GM23338 (cell line): ENCODE results near the gene SERPINB8. TPM values are rescaled to one million over a fixed set of nuclear protein-coding genes. Genes with fewer than 3 reads are reported as not detected.

Source experiments
- ATAC-seq: fragments of 200-7000 bp; cut with Tn5 transposase; 3 replicates; pipeline ENCODE4 v1.9.1; 2020
- DNase-seq: peaks from one replicate; pipeline ENCODE4 v3.0.0-alpha.2; 2015; ENCODE audit warnings: low spot score
- H2AFZ ChIP-seq: fragments of 200-600 bp; sonication (generic); 2 replicates; pipeline ENCODE4 v1.8.0; 2016; ENCODE audit warnings: antibody characterized with exemption, mild to moderate bottlenecking, moderate library complexity
- H3F3A ChIP-seq: fragments of 200-600 bp; sonication (generic); replicated peaks from 2 replicates; pipeline ENCODE4 v1.8.0; 2017; ENCODE audit warnings: antibody characterized with exemption, mixed run types, low read depth
- H3K27ac ChIP-seq: fragments of 200-600 bp; sonication (generic); 2 replicates; pipeline ENCODE4 v1.6.1; 2016; ENCODE audit warnings: low read depth
- H3K27me3 ChIP-seq: fragments of 200-600 bp; sonication (generic); 2 replicates; pipeline ENCODE4 v1.8.0; 2016; ENCODE audit warnings: mild to moderate bottlenecking, mixed run types, moderate library complexity; ENCODE audit not compliant: insufficient read depth
- H3K36me3 ChIP-seq: fragments of 200-600 bp; sonication (generic); 2 replicates; pipeline ENCODE4 v1.8.0; 2016; ENCODE audit warnings: mild to moderate bottlenecking; ENCODE audit not compliant: insufficient read depth
- H3K4me1 ChIP-seq: fragments of 200-600 bp; sonication (generic); 2 replicates; pipeline ENCODE4 v1.8.0; 2016; ENCODE audit warnings: mild to moderate bottlenecking, moderate library complexity; ENCODE audit not compliant: insufficient read depth
- H3K4me2 ChIP-seq: fragments of 200-600 bp; sonication (generic); 2 replicates; pipeline ENCODE4 v1.7.1; 2017; ENCODE audit warnings: mixed run types
- H3K4me3 ChIP-seq: fragments of 200-600 bp; sonication (generic); 2 replicates; pipeline ENCODE4 v1.6.1; 2016; ENCODE audit warnings: mixed run types
- H3K79me2 ChIP-seq: fragments of 200-600 bp; sonication (generic); replicated peaks from 2 replicates; pipeline ENCODE4 v1.8.0; 2017; ENCODE audit warnings: mild to moderate bottlenecking; ENCODE audit not compliant: insufficient read depth
- H3K9me2 ChIP-seq: fragments of 200-600 bp; sonication (generic); 2 replicates; pipeline ENCODE4 v1.8.0; 2017; ENCODE audit not compliant: insufficient read depth
- H4K20me1 ChIP-seq: fragments of 200-600 bp; sonication (generic); replicated peaks from 2 replicates; pipeline ENCODE4 v1.8.0; 2017; ENCODE audit warnings: mild to moderate bottlenecking; ENCODE audit not compliant: insufficient read depth
- H3K27ac Mint-ChIP-seq: 2 replicates; pipeline ENCODE4 v1.8.0; 2020; ENCODE audit warnings: inconsistent platforms, mild to moderate bottlenecking, moderate library complexity, mixed read lengths
- H3K27me3 Mint-ChIP-seq: 3 replicates; pipeline ENCODE4 v1.8.0; 2022; ENCODE audit warnings: low read depth, mild to moderate bottlenecking, moderate library complexity, mixed read lengths, inconsistent platforms; ENCODE audit not compliant: insufficient read depth, poor library complexity
- H3K36me3 Mint-ChIP-seq: 3 replicates; pipeline ENCODE4 v1.8.0; 2021; ENCODE audit warnings: low read depth, mild to moderate bottlenecking, inconsistent platforms, moderate library complexity, mixed read lengths
- H3K4me1 Mint-ChIP-seq: 3 replicates; pipeline ENCODE4 v1.8.0; 2020; ENCODE audit warnings: mild to moderate bottlenecking, inconsistent platforms, mixed read lengths
- H3K4me3 Mint-ChIP-seq: 3 replicates; pipeline ENCODE4 v1.8.0; 2021; ENCODE audit warnings: moderate library complexity, mild to moderate bottlenecking, inconsistent platforms, mixed read lengths
- H3K9me3 Mint-ChIP-seq: 3 replicates; pipeline ENCODE4 v1.8.0; 2020; ENCODE audit warnings: moderate library complexity, mild to moderate bottlenecking, inconsistent platforms, mixed read lengths
- CREB1 ChIP-seq: fragments of 250-450 bp; sonication (Bioruptor Pico); IDR thresholded peaks from 2 replicates; pipeline ENCODE4 v1.5.0; 2020; ENCODE audit warnings: low read depth, mild to moderate bottlenecking, moderate library complexity
- EZH2 ChIP-seq: fragments of 200-600 bp; sonication (generic); IDR thresholded peaks from one replicate; pipeline ENCODE4 v1.8.0; 2017; ENCODE audit warnings: antibody characterized with exemption, mild to moderate bottlenecking, low read depth; ENCODE audit not compliant: unreplicated experiment
- EZH2phosphoT487 ChIP-seq: fragments of 200-600 bp; sonication (generic); IDR thresholded peaks from one replicate; pipeline ENCODE4 v1.8.1; 2018; ENCODE audit warnings: antibody characterized with exemption; ENCODE audit not compliant: unreplicated experiment
- JUNB ChIP-seq: IDR thresholded peaks from one replicate; pipeline ENCODE4 v1.6.1; 2016; ENCODE audit warnings: antibody characterized with exemption; ENCODE audit not compliant: unreplicated experiment
- NANOG ChIP-seq: IDR thresholded peaks from 2 replicates; pipeline ENCODE4 v1.6.1; 2016; ENCODE audit warnings: antibody characterized with exemption, borderline replicate concordance
- POLR2AphosphoS5 ChIP-seq: IDR thresholded peaks from 2 replicates; pipeline ENCODE4 v1.6.1; 2016; ENCODE audit warnings: antibody characterized with exemption, low read depth
- STAT1 ChIP-seq: IDR thresholded peaks from one replicate; pipeline ENCODE4 v1.6.1; 2016; ENCODE audit warnings: antibody characterized with exemption; ENCODE audit not compliant: unreplicated experiment
- ZNF114 ChIP-seq: fragments of 250-450 bp; sonication (Bioruptor Pico); IDR thresholded peaks from 2 replicates; pipeline ENCODE4 v1.5.0; 2020; ENCODE audit warnings: mild to moderate bottlenecking, moderate library complexity
- ZNF331 ChIP-seq: fragments of 250-450 bp; sonication (Bioruptor Pico); IDR thresholded peaks from 2 replicates; pipeline ENCODE4 v1.5.0; 2020; ENCODE audit warnings: low read depth, mild to moderate bottlenecking, moderate library complexity
- polyA plus RNA-seq: library from polyadenylated mRNA; unstranded; fragments of >200 nt; fragmentation: Nextera tagmentation; extraction: Ambion mirVana; gene quantifications from 2 replicates; pipeline ENCODE4 v1.2.1, GENCODE V29; 2016
- total RNA-seq: library from RNA; depleted of rRNA; stranded (reverse); fragments of >200 nt; shearing (Covaris generic); gene quantifications from 2 replicates; pipeline ENCODE4 v1.2.3, GENCODE V29; 2014
- TF ChIP-seq, protein P1 (sequence below): IDR thresholded peaks from 2 replicates; pipeline ENCODE4 v1.6.1; 2016; ENCODE audit warnings: antibody characterized with exemption
- TF ChIP-seq, protein P2 (sequence below): fragments of 250-450 bp; sonication (Bioruptor Pico); IDR thresholded peaks from 2 replicates; pipeline ENCODE4 v1.5.0; 2020; ENCODE audit warnings: mild to moderate bottlenecking, moderate library complexity
- TF ChIP-seq, protein P3 (sequence below): IDR thresholded peaks from one replicate; pipeline ENCODE4 v1.6.1; 2018; ENCODE audit warnings: antibody characterized with exemption; ENCODE audit not compliant: unreplicated experiment
- TF ChIP-seq, protein P4 (sequence below), 2 experiments: fragments of 200-600 bp in 1 of 2; sonication (generic) in 1 of 2; conservative IDR thresholded peaks; 2 replicates each; pipeline versions ENCODE4 v1.5.1 to v1.6.1; 2016 to 2017; ENCODE audit warnings: antibody characterized with exemption in 2 of 2, low read depth in 2 of 2, mild to moderate bottlenecking in 2 of 2, moderate library complexity in 1 of 2

Gene SERPINB8
- total and polyA plus RNA-seq, 2 experiments from 2014 or later, result 0.50 to 2.1 TPM

DNA sequence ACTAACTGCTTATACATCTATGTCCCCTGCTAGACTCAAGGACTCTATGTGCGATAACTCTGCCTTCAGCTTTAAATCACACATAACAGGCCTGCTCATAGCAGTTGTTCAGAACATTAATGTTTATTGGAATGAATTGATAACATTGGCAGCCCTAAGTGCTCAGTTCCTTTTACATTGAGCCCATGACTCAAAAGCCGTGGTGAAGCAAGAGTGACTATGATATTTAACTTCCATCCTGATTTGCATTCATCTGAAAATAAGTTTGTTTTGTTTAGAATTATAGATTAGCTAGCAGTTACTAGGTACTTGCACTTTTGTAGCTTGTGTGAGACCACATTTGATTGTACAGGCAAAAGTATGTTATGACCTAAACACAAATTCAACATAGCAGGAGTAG is 47.8 kb upstream of the SERPINB8 start:
- H3K27me3 ChIP-seq, result no peaks in the 10 kb centered on the region
- no peaks in the 10 kb centered on the region for H3K27me3 Mint-ChIP-seq
- H4K20me1 ChIP-seq, result no peaks in the 10 kb centered on the region
- H3K79me2 ChIP-seq, result no peaks in the 10 kb centered on the region
- H3K4me1 Mint-ChIP-seq, result no peaks in the 10 kb centered on the region
- H3K4me2 ChIP-seq, result no peak overlapping the region
- TF ChIP-seq ZNF331 (CRISPR knock-in tag) (no peak), ZNF114 (CRISPR knock-in tag) (no peak), STAT1 (no peak), EZH2phosphoT487 (no peak), EZH2 (no peak), JUNB (no peak), NANOG (no peak), CREB1 (CRISPR knock-in tag) (no peak), POLR2AphosphoS5 (no peak)
- TF ChIP-seq, protein P1, sequence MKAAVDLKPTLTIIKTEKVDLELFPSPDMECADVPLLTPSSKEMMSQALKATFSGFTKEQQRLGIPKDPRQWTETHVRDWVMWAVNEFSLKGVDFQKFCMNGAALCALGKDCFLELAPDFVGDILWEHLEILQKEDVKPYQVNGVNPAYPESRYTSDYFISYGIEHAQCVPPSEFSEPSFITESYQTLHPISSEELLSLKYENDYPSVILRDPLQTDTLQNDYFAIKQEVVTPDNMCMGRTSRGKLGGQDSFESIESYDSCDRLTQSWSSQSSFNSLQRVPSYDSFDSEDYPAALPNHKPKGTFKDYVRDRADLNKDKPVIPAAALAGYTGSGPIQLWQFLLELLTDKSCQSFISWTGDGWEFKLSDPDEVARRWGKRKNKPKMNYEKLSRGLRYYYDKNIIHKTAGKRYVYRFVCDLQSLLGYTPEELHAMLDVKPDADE, result no peak
- TF ChIP-seq, protein P2, sequence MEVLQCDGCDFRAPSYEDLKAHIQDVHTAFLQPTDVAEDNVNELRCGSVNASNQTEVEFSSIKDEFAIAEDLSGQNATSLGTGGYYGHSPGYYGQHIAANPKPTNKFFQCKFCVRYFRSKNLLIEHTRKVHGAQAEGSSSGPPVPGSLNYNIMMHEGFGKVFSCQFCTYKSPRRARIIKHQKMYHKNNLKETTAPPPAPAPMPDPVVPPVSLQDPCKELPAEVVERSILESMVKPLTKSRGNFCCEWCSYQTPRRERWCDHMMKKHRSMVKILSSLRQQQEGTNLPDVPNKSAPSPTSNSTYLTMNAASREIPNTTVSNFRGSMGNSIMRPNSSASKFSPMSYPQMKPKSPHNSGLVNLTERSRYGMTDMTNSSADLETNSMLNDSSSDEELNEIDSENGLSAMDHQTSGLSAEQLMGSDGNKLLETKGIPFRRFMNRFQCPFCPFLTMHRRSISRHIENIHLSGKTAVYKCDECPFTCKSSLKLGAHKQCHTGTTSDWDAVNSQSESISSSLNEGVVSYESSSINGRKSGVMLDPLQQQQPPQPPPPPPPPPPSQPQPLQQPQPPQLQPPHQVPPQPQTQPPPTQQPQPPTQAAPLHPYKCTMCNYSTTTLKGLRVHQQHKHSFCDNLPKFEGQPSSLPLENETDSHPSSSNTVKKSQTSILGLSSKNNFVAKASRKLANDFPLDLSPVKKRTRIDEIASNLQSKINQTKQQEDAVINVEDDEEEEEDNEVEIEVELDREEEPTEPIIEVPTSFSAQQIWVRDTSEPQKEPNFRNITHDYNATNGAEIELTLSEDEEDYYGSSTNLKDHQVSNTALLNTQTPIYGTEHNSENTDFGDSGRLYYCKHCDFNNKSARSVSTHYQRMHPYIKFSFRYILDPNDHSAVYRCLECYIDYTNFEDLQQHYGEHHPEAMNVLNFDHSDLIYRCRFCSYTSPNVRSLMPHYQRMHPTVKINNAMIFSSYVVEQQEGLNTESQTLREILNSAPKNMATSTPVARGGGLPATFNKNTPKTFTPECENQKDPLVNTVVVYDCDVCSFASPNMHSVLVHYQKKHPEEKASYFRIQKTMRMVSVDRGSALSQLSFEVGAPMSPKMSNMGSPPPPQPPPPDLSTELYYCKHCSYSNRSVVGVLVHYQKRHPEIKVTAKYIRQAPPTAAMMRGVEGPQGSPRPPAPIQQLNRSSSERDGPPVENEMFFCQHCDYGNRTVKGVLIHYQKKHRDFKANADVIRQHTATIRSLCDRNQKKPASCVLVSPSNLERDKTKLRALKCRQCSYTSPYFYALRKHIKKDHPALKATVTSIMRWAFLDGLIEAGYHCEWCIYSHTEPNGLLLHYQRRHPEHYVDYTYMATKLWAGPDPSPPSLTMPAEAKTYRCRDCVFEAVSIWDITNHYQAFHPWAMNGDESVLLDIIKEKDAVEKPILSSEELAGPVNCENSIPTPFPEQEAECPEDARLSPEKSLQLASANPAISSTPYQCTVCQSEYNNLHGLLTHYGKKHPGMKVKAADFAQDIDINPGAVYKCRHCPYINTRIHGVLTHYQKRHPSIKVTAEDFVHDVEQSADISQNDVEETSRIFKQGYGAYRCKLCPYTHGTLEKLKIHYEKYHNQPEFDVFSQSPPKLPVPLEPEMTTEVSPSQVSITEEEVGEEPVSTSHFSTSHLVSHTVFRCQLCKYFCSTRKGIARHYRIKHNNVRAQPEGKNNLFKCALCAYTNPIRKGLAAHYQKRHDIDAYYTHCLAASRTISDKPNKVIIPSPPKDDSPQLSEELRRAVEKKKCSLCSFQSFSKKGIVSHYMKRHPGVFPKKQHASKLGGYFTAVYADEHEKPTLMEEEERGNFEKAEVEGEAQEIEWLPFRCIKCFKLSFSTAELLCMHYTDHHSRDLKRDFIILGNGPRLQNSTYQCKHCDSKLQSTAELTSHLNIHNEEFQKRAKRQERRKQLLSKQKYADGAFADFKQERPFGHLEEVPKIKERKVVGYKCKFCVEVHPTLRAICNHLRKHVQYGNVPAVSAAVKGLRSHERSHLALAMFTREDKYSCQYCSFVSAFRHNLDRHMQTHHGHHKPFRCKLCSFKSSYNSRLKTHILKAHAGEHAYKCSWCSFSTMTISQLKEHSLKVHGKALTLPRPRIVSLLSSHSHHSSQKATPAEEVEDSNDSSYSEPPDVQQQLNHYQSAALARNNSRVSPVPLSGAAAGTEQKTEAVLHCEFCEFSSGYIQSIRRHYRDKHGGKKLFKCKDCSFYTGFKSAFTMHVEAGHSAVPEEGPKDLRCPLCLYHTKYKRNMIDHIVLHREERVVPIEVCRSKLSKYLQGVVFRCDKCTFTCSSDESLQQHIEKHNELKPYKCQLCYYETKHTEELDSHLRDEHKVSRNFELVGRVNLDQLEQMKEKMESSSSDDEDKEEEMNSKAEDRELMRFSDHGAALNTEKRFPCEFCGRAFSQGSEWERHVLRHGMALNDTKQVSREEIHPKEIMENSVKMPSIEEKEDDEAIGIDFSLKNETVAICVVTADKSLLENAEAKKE (CRISPR knock-in tag), result no peak
- TF ChIP-seq, protein P3, sequence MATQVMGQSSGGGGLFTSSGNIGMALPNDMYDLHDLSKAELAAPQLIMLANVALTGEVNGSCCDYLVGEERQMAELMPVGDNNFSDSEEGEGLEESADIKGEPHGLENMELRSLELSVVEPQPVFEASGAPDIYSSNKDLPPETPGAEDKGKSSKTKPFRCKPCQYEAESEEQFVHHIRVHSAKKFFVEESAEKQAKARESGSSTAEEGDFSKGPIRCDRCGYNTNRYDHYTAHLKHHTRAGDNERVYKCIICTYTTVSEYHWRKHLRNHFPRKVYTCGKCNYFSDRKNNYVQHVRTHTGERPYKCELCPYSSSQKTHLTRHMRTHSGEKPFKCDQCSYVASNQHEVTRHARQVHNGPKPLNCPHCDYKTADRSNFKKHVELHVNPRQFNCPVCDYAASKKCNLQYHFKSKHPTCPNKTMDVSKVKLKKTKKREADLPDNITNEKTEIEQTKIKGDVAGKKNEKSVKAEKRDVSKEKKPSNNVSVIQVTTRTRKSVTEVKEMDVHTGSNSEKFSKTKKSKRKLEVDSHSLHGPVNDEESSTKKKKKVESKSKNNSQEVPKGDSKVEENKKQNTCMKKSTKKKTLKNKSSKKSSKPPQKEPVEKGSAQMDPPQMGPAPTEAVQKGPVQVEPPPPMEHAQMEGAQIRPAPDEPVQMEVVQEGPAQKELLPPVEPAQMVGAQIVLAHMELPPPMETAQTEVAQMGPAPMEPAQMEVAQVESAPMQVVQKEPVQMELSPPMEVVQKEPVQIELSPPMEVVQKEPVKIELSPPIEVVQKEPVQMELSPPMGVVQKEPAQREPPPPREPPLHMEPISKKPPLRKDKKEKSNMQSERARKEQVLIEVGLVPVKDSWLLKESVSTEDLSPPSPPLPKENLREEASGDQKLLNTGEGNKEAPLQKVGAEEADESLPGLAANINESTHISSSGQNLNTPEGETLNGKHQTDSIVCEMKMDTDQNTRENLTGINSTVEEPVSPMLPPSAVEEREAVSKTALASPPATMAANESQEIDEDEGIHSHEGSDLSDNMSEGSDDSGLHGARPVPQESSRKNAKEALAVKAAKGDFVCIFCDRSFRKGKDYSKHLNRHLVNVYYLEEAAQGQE, result no peak
- TF ChIP-seq, protein P4, sequence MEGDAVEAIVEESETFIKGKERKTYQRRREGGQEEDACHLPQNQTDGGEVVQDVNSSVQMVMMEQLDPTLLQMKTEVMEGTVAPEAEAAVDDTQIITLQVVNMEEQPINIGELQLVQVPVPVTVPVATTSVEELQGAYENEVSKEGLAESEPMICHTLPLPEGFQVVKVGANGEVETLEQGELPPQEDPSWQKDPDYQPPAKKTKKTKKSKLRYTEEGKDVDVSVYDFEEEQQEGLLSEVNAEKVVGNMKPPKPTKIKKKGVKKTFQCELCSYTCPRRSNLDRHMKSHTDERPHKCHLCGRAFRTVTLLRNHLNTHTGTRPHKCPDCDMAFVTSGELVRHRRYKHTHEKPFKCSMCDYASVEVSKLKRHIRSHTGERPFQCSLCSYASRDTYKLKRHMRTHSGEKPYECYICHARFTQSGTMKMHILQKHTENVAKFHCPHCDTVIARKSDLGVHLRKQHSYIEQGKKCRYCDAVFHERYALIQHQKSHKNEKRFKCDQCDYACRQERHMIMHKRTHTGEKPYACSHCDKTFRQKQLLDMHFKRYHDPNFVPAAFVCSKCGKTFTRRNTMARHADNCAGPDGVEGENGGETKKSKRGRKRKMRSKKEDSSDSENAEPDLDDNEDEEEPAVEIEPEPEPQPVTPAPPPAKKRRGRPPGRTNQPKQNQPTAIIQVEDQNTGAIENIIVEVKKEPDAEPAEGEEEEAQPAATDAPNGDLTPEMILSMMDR (conservative IDR thresholded peaks at IDR 0.05; ENCODE audit: low read depth in 2 of 2), result no peak
- no peaks in the 10 kb centered on the region for H3K36me3 ChIP-seq
- H3K4me3 ChIP-seq, result no peak overlapping the region
- H3K4me3 Mint-ChIP-seq, result no peak overlapping the region
- no peaks in the 10 kb centered on the region for H3F3A ChIP-seq
- no peak overlapping the region for H2AFZ ChIP-seq
- H3K36me3 Mint-ChIP-seq, result no peaks in the 10 kb centered on the region
- peaks cover 8% of the 10 kb centered on the region for H3K9me2 ChIP-seq
- H3K27ac ChIP-seq, result no peak overlapping the region
- H3K9me3 Mint-ChIP-seq, result no peaks in the 10 kb centered on the region
- ATAC-seq (no peak), DNase-seq (no peak)
- H3K4me1 ChIP-seq, result no peaks in the 10 kb centered on the region
- no peak overlapping the region for H3K27ac Mint-ChIP-seq
